HepG2 (cell line): Measurements from ENCODE around the gene ESYT2. TPM values are rescaled to one million over a fixed set of nuclear protein-coding genes. Genes with fewer than 3 reads are reported as not detected.
A peak's percentile ranks its signal among the peaks of the same experiment; 100 is the strongest.

Source experiments
- CHD4 ChIP-seq: fragments of 200-600 bp; sonication (generic); IDR thresholded peaks from 2 replicates; pipeline ENCODE4 v1.7.0; 2017; ENCODE audit warnings: mild to moderate bottlenecking, low read length, borderline replicate concordance
- EED ChIP-seq: sonication (generic); formaldehyde crosslinking; IDR thresholded peaks from 2 replicates; pipeline ENCODE4 v1.5.0; 2020; ENCODE audit warnings: mild to moderate bottlenecking, missing genetic modification reagents
- FOXO1 ChIP-seq: sonication (generic); formaldehyde crosslinking; IDR thresholded peaks from 2 replicates; pipeline ENCODE4 v1.4.0; 2020; ENCODE audit warnings: missing genetic modification reagents
- GTF2F1 ChIP-seq: fragments of 150-350 bp; IDR thresholded peaks from 2 replicates; pipeline ENCODE4 v1.6.1; 2014; ENCODE audit warnings: low read length
- ISL2 ChIP-seq: sonication (generic); formaldehyde crosslinking; IDR thresholded peaks from 2 replicates; pipeline ENCODE4 v1.5.0; 2020; ENCODE audit warnings: missing genetic modification reagents
- MAFK ChIP-seq, 2 experiments: IDR thresholded peaks in 1 of 2; conservative IDR thresholded peaks in 1 of 2; 2 replicates each; pipeline ENCODE4 v1.6.1; 2011; ENCODE audit warnings: improper control_type of control experiment in 2 of 2, low read length in 2 of 2
- MEIS1 ChIP-seq: sonication (generic); formaldehyde crosslinking; IDR thresholded peaks from 2 replicates; pipeline ENCODE4 v1.9.0; 2021; ENCODE audit warnings: mild to moderate bottlenecking, missing genetic modification reagents, moderate library complexity, borderline replicate concordance
- POLR2AphosphoS2 ChIP-seq: IDR thresholded peaks from 2 replicates; pipeline ENCODE4 v1.6.1; 2011; ENCODE audit warnings: low read depth, low read length, improper control_type of control experiment
- RFXANK ChIP-seq: IDR thresholded peaks from 2 replicates; pipeline ENCODE4 v1.6.1; 2016
- RNF2 ChIP-seq: fragments of 450-650 bp; conservative IDR thresholded peaks from 2 replicates; pipeline ENCODE4 v1.6.1; 2016; ENCODE audit warnings: low read depth
- SIN3A ChIP-seq: IDR thresholded peaks from 2 replicates; pipeline ENCODE4 v1.6.1; 2011; ENCODE audit warnings: low read depth, mild to moderate bottlenecking, control low read depth, low read length, borderline replicate concordance
- ZEB1 ChIP-seq: IDR thresholded peaks from 2 replicates; pipeline ENCODE4 v1.6.1; 2012; ENCODE audit warnings: mild to moderate bottlenecking, low read depth, inconsistent platforms; ENCODE audit not compliant: insufficient replicate concordance
- ZKSCAN5 ChIP-seq: sonication (generic); formaldehyde crosslinking; IDR thresholded peaks from 2 replicates; pipeline ENCODE4 v1.5.1; 2020; ENCODE audit warnings: mild to moderate bottlenecking, missing genetic modification reagents
- ZNF331 ChIP-seq: sonication (generic); formaldehyde crosslinking; IDR thresholded peaks from 2 replicates; pipeline ENCODE4 v1.4.0; 2020; ENCODE audit warnings: missing genetic modification reagents
- ZNF546 ChIP-seq: sonication (generic); formaldehyde crosslinking; conservative IDR thresholded peaks from 2 replicates; pipeline ENCODE4 v1.8.1; 2023; ENCODE audit warnings: mild to moderate bottlenecking, missing genetic modification reagents
- ZNF598 ChIP-seq: sonication (generic); formaldehyde crosslinking; IDR thresholded peaks from 2 replicates; pipeline ENCODE4 v1.5.1; 2020; ENCODE audit warnings: mild to moderate bottlenecking, missing genetic modification reagents, borderline replicate concordance
- ZNF724P ChIP-seq: sonication (generic); formaldehyde crosslinking; IDR thresholded peaks from 2 replicates; pipeline ENCODE4 v1.8.0; 2022; ENCODE audit warnings: missing genetic modification reagents, borderline replicate concordance
- ZNF737 ChIP-seq: sonication (generic); formaldehyde crosslinking; IDR thresholded peaks from 2 replicates; pipeline ENCODE4 v1.5.0; 2020; ENCODE audit warnings: missing genetic modification reagents, mild to moderate bottlenecking, borderline replicate concordance
- ZNF768 ChIP-seq: sonication (generic); formaldehyde crosslinking; IDR thresholded peaks from 2 replicates; pipeline ENCODE4 v1.4.0; 2020; ENCODE audit warnings: missing genetic modification reagents
- ZSCAN30 ChIP-seq: sonication (generic); formaldehyde crosslinking; IDR thresholded peaks from 2 replicates; pipeline ENCODE4 v1.5.0; 2020; ENCODE audit warnings: mild to moderate bottlenecking, missing genetic modification reagents
- polyA plus RNA-seq, 8 experiments: library from polyadenylated mRNA; depleted of rRNA in 3 of 8; stranded (reverse) in 7 of 8; unstranded in 1 of 8; fragments of >200 nt; fragmentation: Illumina TruSeq in 4 of 8; extraction: Trizol in 4 of 8; gene quantifications; 2 replicates each; pipeline versions ENCODE4 v1.2.1 to v1.2.3, GENCODE V29; 2011 to 2016; ENCODE audit warnings: low read depth in 4 of 8, missing spikeins in 1 of 8, mixed read lengths in 1 of 8; ENCODE audit not compliant: insufficient read depth in 1 of 8
- total RNA-seq, 5 experiments: library from RNA; depleted of rRNA; stranded (reverse); fragments of >200 nt; fragmentation: Illumina TruSeq; extraction: Trizol; gene quantifications; 2 replicates each; pipeline ENCODE4 v1.2.3, GENCODE V29; 2016; ENCODE audit warnings: low read depth in 1 of 5
- TF ChIP-seq, protein P1 (sequence below): sonication (generic); formaldehyde crosslinking; IDR thresholded peaks from 2 replicates; pipeline ENCODE4 v1.4.0; 2020; ENCODE audit warnings: missing genetic modification reagents
- TF ChIP-seq, protein P2 (sequence below): sonication (generic); formaldehyde crosslinking; IDR thresholded peaks from 2 replicates; pipeline ENCODE4 v1.4.0; 2020; ENCODE audit warnings: missing genetic modification reagents
- TF ChIP-seq, protein P3 (sequence below): sonication (generic); formaldehyde crosslinking; conservative IDR thresholded peaks from 2 replicates; pipeline ENCODE4 v1.4.0; 2020; ENCODE audit warnings: missing genetic modification reagents
- TF ChIP-seq, protein P4 (sequence below): sonication (generic); formaldehyde crosslinking; IDR thresholded peaks from 2 replicates; pipeline ENCODE4 v1.4.0; 2020; ENCODE audit warnings: missing genetic modification reagents, low read depth, mild to moderate bottlenecking, borderline replicate concordance

ESYT2 gene
- total and polyA plus RNA-seq, 2 of the 13 experiments (the other 11 are each of a cell fraction or from before 2014, with no cell fraction given), result 28.5 to 37.3 TPM

DNA sequence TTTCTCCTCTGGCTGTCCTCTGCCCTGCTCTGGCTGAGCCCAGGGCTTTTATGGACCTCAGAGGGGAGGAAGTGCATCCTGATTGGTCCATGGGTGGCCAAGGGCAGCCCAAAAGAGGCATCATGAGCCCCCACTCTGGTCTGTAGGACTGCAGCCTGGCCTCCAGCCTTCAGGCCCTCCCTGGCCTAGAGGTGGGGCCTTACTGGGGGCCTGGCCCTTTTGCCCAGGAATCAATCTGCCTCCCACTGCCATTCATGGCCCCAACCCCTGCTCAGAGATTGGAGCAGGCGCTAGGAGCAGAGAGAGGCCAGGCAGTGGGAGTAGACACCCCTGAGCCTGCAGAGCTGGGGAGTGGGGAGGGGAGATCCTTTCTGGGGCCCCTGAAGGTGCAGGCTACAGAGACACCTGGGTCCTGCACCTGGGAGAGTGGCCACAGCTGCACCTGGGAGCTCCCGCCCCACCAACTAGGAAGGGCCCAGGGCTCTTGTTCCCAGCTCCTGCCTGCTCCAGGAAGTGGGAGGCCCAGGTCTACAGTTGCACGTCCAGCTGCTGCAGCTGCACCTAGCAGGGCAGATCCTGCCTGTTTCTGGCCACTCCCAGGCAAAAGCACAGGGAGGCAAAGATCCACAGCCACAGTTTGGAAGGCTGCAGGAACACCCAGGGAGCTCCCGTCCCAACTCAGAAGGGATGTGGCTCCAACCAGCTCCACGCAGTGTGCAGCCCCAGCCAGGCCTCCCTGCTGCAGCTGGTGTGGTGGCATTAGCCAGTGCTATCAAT lies 20.6 kb upstream of the ESYT2 start (continued):
- TF ChIP-seq ZEB1 (peak; percentile 82), EED (CRISPR knock-in tag) (no peak), ZSCAN30 (CRISPR knock-in tag) (no peak), POLR2AphosphoS2 (no peak), FOXO1 (CRISPR knock-in tag) (no peak), SIN3A (no peak), ZNF724P (CRISPR knock-in tag) (no peak), ZNF598 (no peak; the same call in 1 of the 2 replicates), ZKSCAN5 (CRISPR knock-in tag) (no peak), MAFK (conservative IDR thresholded peaks at IDR 0.05 in 1 of 2, IDR thresholded peaks at IDR 0.05 in 1 of 2; ENCODE audit: low read length in 2 of 2) (no peak), MEIS1 (no peak), ZNF737 (CRISPR knock-in tag) (no peak), CHD4 (no peak), ZNF768 (CRISPR knock-in tag) (no peak; the same call in 1 of the 2 replicates), RNF2 (no peak), GTF2F1 (no peak), ZNF546 (CRISPR knock-in tag) (no peak), RFXANK (CRISPR knock-in tag) (no peak), ISL2 (no peak), ZNF331 (CRISPR knock-in tag) (no peak)
- TF ChIP-seq, protein P1, sequence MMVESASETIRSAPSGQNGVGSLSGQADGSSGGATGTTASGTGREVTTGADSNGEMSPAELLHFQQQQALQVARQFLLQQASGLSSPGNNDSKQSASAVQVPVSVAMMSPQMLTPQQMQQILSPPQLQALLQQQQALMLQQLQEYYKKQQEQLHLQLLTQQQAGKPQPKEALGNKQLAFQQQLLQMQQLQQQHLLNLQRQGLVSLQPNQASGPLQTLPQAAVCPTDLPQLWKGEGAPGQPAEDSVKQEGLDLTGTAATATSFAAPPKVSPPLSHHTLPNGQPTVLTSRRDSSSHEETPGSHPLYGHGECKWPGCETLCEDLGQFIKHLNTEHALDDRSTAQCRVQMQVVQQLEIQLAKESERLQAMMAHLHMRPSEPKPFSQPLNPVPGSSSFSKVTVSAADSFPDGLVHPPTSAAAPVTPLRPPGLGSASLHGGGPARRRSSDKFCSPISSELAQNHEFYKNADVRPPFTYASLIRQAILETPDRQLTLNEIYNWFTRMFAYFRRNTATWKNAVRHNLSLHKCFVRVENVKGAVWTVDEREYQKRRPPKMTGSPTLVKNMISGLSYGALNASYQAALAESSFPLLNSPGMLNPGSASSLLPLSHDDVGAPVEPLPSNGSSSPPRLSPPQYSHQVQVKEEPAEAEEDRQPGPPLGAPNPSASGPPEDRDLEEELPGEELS (CRISPR knock-in tag), result no peak
- TF ChIP-seq, protein P2, sequence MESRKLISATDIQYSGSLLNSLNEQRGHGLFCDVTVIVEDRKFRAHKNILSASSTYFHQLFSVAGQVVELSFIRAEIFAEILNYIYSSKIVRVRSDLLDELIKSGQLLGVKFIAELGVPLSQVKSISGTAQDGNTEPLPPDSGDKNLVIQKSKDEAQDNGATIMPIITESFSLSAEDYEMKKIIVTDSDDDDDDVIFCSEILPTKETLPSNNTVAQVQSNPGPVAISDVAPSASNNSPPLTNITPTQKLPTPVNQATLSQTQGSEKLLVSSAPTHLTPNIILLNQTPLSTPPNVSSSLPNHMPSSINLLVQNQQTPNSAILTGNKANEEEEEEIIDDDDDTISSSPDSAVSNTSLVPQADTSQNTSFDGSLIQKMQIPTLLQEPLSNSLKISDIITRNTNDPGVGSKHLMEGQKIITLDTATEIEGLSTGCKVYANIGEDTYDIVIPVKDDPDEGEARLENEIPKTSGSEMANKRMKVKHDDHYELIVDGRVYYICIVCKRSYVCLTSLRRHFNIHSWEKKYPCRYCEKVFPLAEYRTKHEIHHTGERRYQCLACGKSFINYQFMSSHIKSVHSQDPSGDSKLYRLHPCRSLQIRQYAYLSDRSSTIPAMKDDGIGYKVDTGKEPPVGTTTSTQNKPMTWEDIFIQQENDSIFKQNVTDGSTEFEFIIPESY (CRISPR knock-in tag), result no peak
- TF ChIP-seq, protein P3, sequence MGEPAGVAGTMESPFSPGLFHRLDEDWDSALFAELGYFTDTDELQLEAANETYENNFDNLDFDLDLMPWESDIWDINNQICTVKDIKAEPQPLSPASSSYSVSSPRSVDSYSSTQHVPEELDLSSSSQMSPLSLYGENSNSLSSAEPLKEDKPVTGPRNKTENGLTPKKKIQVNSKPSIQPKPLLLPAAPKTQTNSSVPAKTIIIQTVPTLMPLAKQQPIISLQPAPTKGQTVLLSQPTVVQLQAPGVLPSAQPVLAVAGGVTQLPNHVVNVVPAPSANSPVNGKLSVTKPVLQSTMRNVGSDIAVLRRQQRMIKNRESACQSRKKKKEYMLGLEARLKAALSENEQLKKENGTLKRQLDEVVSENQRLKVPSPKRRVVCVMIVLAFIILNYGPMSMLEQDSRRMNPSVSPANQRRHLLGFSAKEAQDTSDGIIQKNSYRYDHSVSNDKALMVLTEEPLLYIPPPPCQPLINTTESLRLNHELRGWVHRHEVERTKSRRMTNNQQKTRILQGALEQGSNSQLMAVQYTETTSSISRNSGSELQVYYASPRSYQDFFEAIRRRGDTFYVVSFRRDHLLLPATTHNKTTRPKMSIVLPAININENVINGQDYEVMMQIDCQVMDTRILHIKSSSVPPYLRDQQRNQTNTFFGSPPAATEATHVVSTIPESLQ (CRISPR knock-in tag), result no peak
- TF ChIP-seq, protein P4, sequence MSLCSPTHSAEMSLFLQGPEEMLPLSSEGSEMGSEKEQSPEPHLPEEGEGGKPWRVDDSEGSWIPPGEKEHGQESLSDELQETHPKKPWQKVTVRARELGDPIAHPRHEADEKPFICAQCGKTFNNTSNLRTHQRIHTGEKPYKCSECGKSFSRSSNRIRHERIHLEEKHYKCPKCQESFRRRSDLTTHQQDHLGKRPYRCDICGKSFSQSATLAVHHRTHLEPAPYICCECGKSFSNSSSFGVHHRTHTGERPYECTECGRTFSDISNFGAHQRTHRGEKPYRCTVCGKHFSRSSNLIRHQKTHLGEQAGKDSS (CRISPR knock-in tag), result no peak; the same call in 1 of the 2 replicates
